Stomach (tissue), 9 donors: ENCODE data around the gene RTTN. TPM values are rescaled to one million over a fixed set of nuclear protein-coding genes. Genes with fewer than 3 reads are reported as not detected.

Experiments used
- DNase-seq, 2 donors: peaks; one replicate each; pipeline versions ENCODE4 v3.0.0 to v3.0.0-alpha.2; 2013 to 2019
- H3K27ac ChIP-seq, 5 donors: fragments of 200-600 bp in 4 of 5; sonication (generic) in 4 of 5; one replicate each; pipeline ENCODE4 v1.5.1; 2013 to 2019; ENCODE audit warnings: mild to moderate bottlenecking in 1 of 5, moderate library complexity in 1 of 5
- H3K27me3 ChIP-seq, 3 donors: fragments of 200-600 bp; sonication (generic); one replicate each; pipeline ENCODE4 v1.5.1; 2017 to 2019; ENCODE audit warnings: mixed run types in 1 of 3
- H3K36me3 ChIP-seq, 4 donors: fragments of 200-600 bp; sonication (generic); 1 replicate in 3 of 4; 2 replicates in 1 of 4; pipeline ENCODE4 v1.5.1; 2016 to 2019
- H3K4me1 ChIP-seq, 4 donors: fragments of 200-600 bp; sonication (generic); one replicate each; pipeline ENCODE4 v1.5.1; 2016 to 2019
- H3K4me3 ChIP-seq, 4 donors: fragments of 200-600 bp; sonication (generic) in 3 of 4; one replicate each; pipeline ENCODE4 v1.5.1; 2016 to 2019; ENCODE audit warnings: mild to moderate bottlenecking in 1 of 4
- H3K9me3 ChIP-seq, 4 donors: fragments of 200-600 bp; sonication (generic); one replicate each; pipeline ENCODE4 v1.5.1; 2016 to 2019
- EP300 ChIP-seq: sonication (generic); formaldehyde crosslinking; IDR thresholded peaks from one replicate; pipeline ENCODE4 v1.6.1; 2017; ENCODE audit warnings: antibody characterized with exemption
- POLR2A ChIP-seq, 4 donors: fragments of 450-650 bp; IDR thresholded peaks; one replicate each; pipeline ENCODE4 v1.6.1; 2016; ENCODE audit warnings: antibody characterized with exemption in 4 of 4, control low read depth in 2 of 4, mild to moderate bottlenecking in 1 of 4, moderate library complexity in 1 of 4
- POLR2AphosphoS5 ChIP-seq, 3 donors: sonication (generic); formaldehyde crosslinking; IDR thresholded peaks; one replicate each; pipeline ENCODE4 v1.6.1; 2016; ENCODE audit warnings: antibody characterized with exemption in 3 of 3
- WGBS, 5 donors: extraction: QIAGEN DNeasy Blood & Tissue Kit in 3 of 5; methylation state at CpG; one replicate each; pipeline versions ENCODE4 v1.1.5 to v1.1.7; 2013 to 2018; 5-methylcytosine and 5-hydroxymethylcytosine counted together
- intact Hi-C: fragments of 100-400 bp; cut with DNase I; formaldehyde crosslinking; loops from one replicate; pipeline ENCODE4 v1.15.1; 2023; ENCODE audit warnings: low total_unique reads
- polyA plus RNA-seq, 3 donors: library from polyadenylated mRNA; stranded (reverse); fragments of 200-250 nt; gene quantifications; one replicate each; pipeline ENCODE4 v1.2.3, GENCODE V29; 2013
- total RNA-seq, 5 donors: library from RNA; depleted of rRNA; stranded (reverse); fragments of >200 nt; gene quantifications; one replicate each; pipeline versions ENCODE4 v1.1.0 to v1.2.3, GENCODE V29; 2014 to 2016
- TF ChIP-seq, protein P1 (sequence below), 7 experiments: fragments of 450-650 bp in 4 of 7; fragments of 200-600 bp in 3 of 7; sonication (generic) in 3 of 7; IDR thresholded peaks; one replicate each; pipeline ENCODE4 v1.5.1; 2016 to 2019; ENCODE audit warnings: antibody characterized with exemption in 7 of 7, control low read depth in 2 of 7, mild to moderate bottlenecking in 1 of 7
- donor health status: healthy with polysubstance abuse.
- donor health status: Bipolar disorder and iron deficiency.
- donor health status: healthy.

The RTTN gene
- total and polyA plus RNA-seq, 8 donors, result 2.1 to 52.1 (median 10.2) TPM

DNA sequence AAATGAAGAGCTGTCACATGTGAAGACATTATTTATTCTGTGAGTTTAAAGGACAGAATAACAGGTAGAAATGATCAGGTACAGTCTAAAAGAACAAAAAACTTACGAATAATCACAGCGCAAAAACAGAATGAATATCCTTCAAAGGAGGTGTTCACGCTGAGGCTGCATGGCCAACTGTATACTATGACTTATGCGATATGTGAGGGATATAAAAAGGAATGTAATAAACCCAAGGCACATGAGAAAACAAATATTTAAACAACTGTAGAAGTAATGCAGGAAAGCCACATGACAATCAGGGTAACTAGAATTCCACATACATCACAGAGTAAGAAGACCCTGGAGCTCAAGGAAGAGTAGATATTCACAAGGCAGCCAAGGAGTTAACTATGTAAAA lies 81.3 kb downstream of the RTTN start:
- H3K9me3 ChIP-seq, result no peaks in the 10 kb centered on the region
- intact Hi-C loops, result no loop called here
- H3K4me3 ChIP-seq, result no peak overlapping the region
- TF ChIP-seq POLR2AphosphoS5 (IDR thresholded peaks at IDR 0.05), result no peak
- TF ChIP-seq POLR2A (IDR thresholded peaks at IDR 0.05), result no peak
- no peak for TF ChIP-seq EP300
- TF ChIP-seq, protein P1, sequence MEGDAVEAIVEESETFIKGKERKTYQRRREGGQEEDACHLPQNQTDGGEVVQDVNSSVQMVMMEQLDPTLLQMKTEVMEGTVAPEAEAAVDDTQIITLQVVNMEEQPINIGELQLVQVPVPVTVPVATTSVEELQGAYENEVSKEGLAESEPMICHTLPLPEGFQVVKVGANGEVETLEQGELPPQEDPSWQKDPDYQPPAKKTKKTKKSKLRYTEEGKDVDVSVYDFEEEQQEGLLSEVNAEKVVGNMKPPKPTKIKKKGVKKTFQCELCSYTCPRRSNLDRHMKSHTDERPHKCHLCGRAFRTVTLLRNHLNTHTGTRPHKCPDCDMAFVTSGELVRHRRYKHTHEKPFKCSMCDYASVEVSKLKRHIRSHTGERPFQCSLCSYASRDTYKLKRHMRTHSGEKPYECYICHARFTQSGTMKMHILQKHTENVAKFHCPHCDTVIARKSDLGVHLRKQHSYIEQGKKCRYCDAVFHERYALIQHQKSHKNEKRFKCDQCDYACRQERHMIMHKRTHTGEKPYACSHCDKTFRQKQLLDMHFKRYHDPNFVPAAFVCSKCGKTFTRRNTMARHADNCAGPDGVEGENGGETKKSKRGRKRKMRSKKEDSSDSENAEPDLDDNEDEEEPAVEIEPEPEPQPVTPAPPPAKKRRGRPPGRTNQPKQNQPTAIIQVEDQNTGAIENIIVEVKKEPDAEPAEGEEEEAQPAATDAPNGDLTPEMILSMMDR (IDR thresholded peaks at IDR 0.05), result no peak
- H3K27me3 ChIP-seq, result no peaks in the 10 kb centered on the region
- 93 to 99% (median 96%) methylated on average over 4 of the region's 4 CpGs for WGBS, 5 donors
- no peak overlapping the region for H3K27ac ChIP-seq
- DNase-seq, result no peak
- peaks cover 3 to 45% (median 34%) of the 10 kb centered on the region in 4 donors for H3K36me3 ChIP-seq
- no peaks in the 10 kb centered on the region for H3K4me1 ChIP-seq

DNA sequence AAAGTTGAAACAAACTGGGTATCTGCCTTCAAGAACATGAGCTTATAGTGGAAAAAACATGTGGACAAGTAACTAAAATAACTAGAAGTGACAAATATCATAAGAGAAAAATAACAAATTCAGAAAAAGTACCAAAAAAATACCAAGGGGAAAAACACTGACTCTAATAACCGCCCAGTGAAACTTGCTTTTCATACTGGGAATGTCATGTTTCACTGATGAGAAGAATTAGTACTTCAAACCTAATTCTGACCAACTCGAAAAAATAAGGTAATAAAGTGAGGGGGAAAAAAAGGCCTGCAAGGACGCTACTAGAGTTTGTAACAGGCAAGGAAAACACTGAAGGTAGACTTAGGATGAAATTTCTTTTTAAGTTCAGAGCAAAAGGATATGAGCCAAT lies 83.6 kb downstream of the RTTN start:
- Histone ChIP-seq H3K27ac (no peak overlapping the region), H3K4me1 (no peaks in the 10 kb centered on the region), H3K36me3 (peaks cover 0 to 46% (median 31%) of the 10 kb centered on the region in 4 donors), H3K9me3 (no peaks in the 10 kb centered on the region), H3K27me3 (no peaks in the 10 kb centered on the region), H3K4me3 (no peak overlapping the region)
- 88 to 91% (median 90%) methylated on average over 3 of the region's 3 CpGs for WGBS, 5 donors
- no peak for DNase-seq
- intact Hi-C loops, result no loop called here
- no peak for TF ChIP-seq EP300
- TF ChIP-seq, protein P1 (IDR thresholded peaks at IDR 0.05), result no peak
- no peak for TF ChIP-seq POLR2A (IDR thresholded peaks at IDR 0.05)
- no peak for TF ChIP-seq POLR2AphosphoS5 (IDR thresholded peaks at IDR 0.05)

DNA sequence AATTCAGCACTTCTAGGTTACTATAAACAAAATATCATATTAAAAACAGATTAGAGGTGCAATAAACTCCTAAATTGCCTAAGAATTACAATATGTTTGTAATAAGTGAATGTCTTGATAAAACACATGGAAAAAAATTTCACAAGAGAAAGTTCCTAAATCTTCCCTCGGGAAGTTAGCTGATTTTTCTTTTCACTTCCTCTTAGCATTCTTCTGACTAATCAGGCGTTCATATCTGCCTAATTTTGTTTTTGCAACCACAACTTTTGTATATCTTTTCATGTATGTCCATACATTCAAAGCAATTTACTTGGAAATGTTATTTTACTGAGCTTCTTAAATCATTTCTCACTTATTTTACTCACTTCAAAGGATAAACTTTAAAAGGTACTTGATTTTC lies 88.5 kb downstream of the RTTN start:
- Histone ChIP-seq H3K4me1 (no peaks in the 10 kb centered on the region), H3K4me3 (no peak overlapping the region), H3K27ac (no peak overlapping the region), H3K27me3 (no peaks in the 10 kb centered on the region), H3K36me3 (peaks cover 0 to 36% (median 18%) of the 10 kb centered on the region in 4 donors), H3K9me3 (no peaks in the 10 kb centered on the region)
- no peak for DNase-seq
- TF ChIP-seq EP300 (no peak), POLR2AphosphoS5 (IDR thresholded peaks at IDR 0.05) (no peak), POLR2A (IDR thresholded peaks at IDR 0.05) (no peak)
- TF ChIP-seq, protein P1 (IDR thresholded peaks at IDR 0.05), result no peak
- intact Hi-C loops, result no loop called here
- 58 to 72% (median 66%) methylated on average over 2 of the region's 2 CpGs for WGBS, 5 donors

DNA sequence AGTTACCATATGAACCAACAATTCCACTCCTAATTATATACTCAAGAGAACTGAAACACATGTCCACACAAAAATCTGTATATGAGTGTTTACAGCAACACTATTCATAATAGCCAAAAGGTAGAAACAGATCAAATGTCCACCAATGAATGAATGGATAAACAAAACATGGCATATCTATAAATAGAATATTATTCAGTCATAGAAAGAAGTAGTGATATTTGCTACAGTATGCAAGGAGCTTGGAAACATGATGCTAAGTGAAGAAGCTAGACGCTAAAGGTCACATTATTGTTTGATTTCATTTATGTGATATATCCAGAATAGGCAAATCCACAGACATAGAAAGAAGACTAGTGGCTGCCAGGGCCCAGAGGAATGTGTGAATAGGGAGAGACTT lies 92.0 kb downstream of the RTTN start:
- DNase-seq, result no peak
- H3K4me1 ChIP-seq, result no peaks in the 10 kb centered on the region
- 95 to 100% (median 97%) methylated on average over 1 of the region's 1 CpG for WGBS, 5 donors
- no peak overlapping the region for H3K4me3 ChIP-seq
- intact Hi-C loops, result no loop called here
- TF ChIP-seq, protein P1 (IDR thresholded peaks at IDR 0.05), result no peak
- TF ChIP-seq POLR2A (IDR thresholded peaks at IDR 0.05) (no peak), EP300 (no peak), POLR2AphosphoS5 (IDR thresholded peaks at IDR 0.05) (no peak)
- H3K36me3 ChIP-seq, result peaks cover 0 to 51% (median 42%) of the 10 kb centered on the region in 4 donors
- no peaks in the 10 kb centered on the region for H3K27me3 ChIP-seq
- no peak overlapping the region for H3K27ac ChIP-seq
- H3K9me3 ChIP-seq, result no peaks in the 10 kb centered on the region
